ENCODE measurements around the gene MAD2L1BP. TPM values are rescaled to one million over a fixed set of nuclear protein-coding genes. Genes with fewer than 3 reads are reported as not detected.

The MAD2L1BP gene
- total RNA-seq, 1 donor, result 20.6 TPM

GRCh38 chr6:43683708-43684455, 48.2 kb downstream of the MAD2L1BP start:
- TF ChIP-seq CTCF (IDR thresholded peaks at IDR 0.05; ENCODE audit: insufficient read depth, low read length), result no peak
- DNase-seq (ENCODE audit: low read depth), result no peak
- H3K4me3 ChIP-seq (ENCODE audit: low read depth, low read length), result no peak overlapping the region

GRCh38 chr6:43687079-43687436, 51.4 kb downstream of the MAD2L1BP start:
- H3K4me3 ChIP-seq (ENCODE audit: low read depth, low read length), result peak overlapping the region; percentile 78
- no peak for TF ChIP-seq CTCF (IDR thresholded peaks at IDR 0.05; ENCODE audit: insufficient read depth, low read length)
- DNase-seq (ENCODE audit: low read depth), result no peak

- peak; percentile 63 for DNase-seq (ENCODE audit: low read depth)
- TF ChIP-seq CTCF (IDR thresholded peaks at IDR 0.05; ENCODE audit: insufficient read depth, low read length), result no peak
- peak within 1 kb of the TSS; percentile 78 for H3K4me3 ChIP-seq (ENCODE audit: low read depth, low read length)
These were observed 52.1 kb downstream of the MAD2L1BP start, which contains the start of gene MRPS18A for GRCh38 chr6:43687437-43688347. Gene MRPS18A (minus strand): TSS chr6:43687791. CDS start chr6:43687779, 12 bp downstream.

GRCh38 chr6:43689421-43689820, 53.8 kb downstream of the MAD2L1BP start:
- H3K4me3 ChIP-seq (ENCODE audit: low read depth, low read length), result no peak overlapping the region
- DNase-seq (ENCODE audit: low read depth), result no peak
- no peak for TF ChIP-seq CTCF (IDR thresholded peaks at IDR 0.05; ENCODE audit: insufficient read depth, low read length)

Other genes with a start within 250 kb of the MAD2L1BP start
- 12.0 and 25.8 TPM in 2 replicates for gene ABCC10, start 208.3 kb upstream of the MAD2L1BP start, total RNA-seq (ENCODE audit: low replicate concordance)
- 0.36 and 0.98 TPM in 2 replicates for gene DLK2, start 180.3 kb upstream of the MAD2L1BP start, total RNA-seq (ENCODE audit: low replicate concordance)
- gene TJAP1, start 158.3 kb upstream of the MAD2L1BP start, total RNA-seq (ENCODE audit: low replicate concordance), result 14.2 and 24.4 TPM in 2 replicates
- gene LRRC73, start 125.5 kb upstream of the MAD2L1BP start, total RNA-seq (ENCODE audit: low replicate concordance), result 0.63 and 0.98 TPM in 2 replicates
- gene YIPF3, start 118.9 kb upstream of the MAD2L1BP start, total RNA-seq (ENCODE audit: low replicate concordance), result 71.6 and 94.4 TPM in 2 replicates
- 27.0 and 45.7 TPM in 2 replicates for gene POLR1C, start 118.8 kb upstream of the MAD2L1BP start, total RNA-seq (ENCODE audit: low replicate concordance)
- gene XPO5, start 59.8 kb upstream of the MAD2L1BP start, total RNA-seq (ENCODE audit: low replicate concordance), result 17.6 and 29.0 TPM in 2 replicates
- gene POLH, start 59.7 kb upstream of the MAD2L1BP start, total RNA-seq (ENCODE audit: low replicate concordance), result 12.4 and 30.6 TPM in 2 replicates
- gene GTPBP2, start 6.6 kb upstream of the MAD2L1BP start, total RNA-seq (ENCODE audit: low replicate concordance), result 32.5 and 61.2 TPM in 2 replicates
- gene RSPH9, start 9.2 kb downstream of the MAD2L1BP start, total RNA-seq (ENCODE audit: low replicate concordance), result 0.18 and 0.57 TPM in 2 replicates
- gene MRPS18A, start 52.0 kb downstream of the MAD2L1BP start, total RNA-seq (ENCODE audit: low replicate concordance), result 22.6 and 32.4 TPM in 2 replicates
- gene VEGFA, start 134.4 kb downstream of the MAD2L1BP start, total RNA-seq (ENCODE audit: low replicate concordance), result 98.9 and 163 TPM in 2 replicates